Cardiac fibroblast (primary cell): Measurements from ENCODE around the gene TCF12.

Experiments
- DNase-seq, 2 donors: peaks; one replicate each; pipeline versions ENCODE4 v3.0.0 to v3.0.0-alpha.2; 2010; ENCODE audit warnings: low read depth in 2 of 2
- H3K4me3 ChIP-seq, 2 donors: replicated peaks in 1 of 2; 1 replicate in 1 of 2; 2 replicates in 1 of 2; pipeline ENCODE4 v1.5.1; 2011; ENCODE audit warnings: low read depth in 2 of 2, low read length in 2 of 2, mild to moderate bottlenecking in 2 of 2, moderate library complexity in 1 of 2
- CTCF ChIP-seq: IDR thresholded peaks from one replicate; pipeline ENCODE4 v1.5.1; 2011; ENCODE audit warnings: low read depth, mild to moderate bottlenecking, low read length, inconsistent platforms

TCF12 gene

GRCh38 chr15:57308170-57308545 is 389.7 kb downstream of the TCF12 start:
- no peak overlapping the region for H3K4me3 ChIP-seq
- DNase-seq: no peak
- no peak for TF ChIP-seq CTCF

- DNase-seq: no peak
- no peak overlapping the region for H3K4me3 ChIP-seq
Observed at GRCh38 chr15:57309856-57310760, 391.7 kb downstream of the TCF12 start.

GRCh38 chr15:57310876-57311275 is 392.4 kb downstream of the TCF12 start:
- no peak for TF ChIP-seq CTCF
- no peak for DNase-seq
- no peak overlapping the region for H3K4me3 ChIP-seq

More at GRCh38 chr15:57309856-57310760, 391.7 kb downstream of the TCF12 start:
- TF ChIP-seq CTCF: no peak

- DNase-seq: no peak
- no peak overlapping the region for H3K4me3 ChIP-seq
- no peak for TF ChIP-seq CTCF
Observed at GRCh38 chr15:57312006-57312317, 393.5 kb downstream of the TCF12 start.

- TF ChIP-seq CTCF: no peak
- H3K4me3 ChIP-seq: no peak overlapping the region
- no peak for DNase-seq
Observed at GRCh38 chr15:57312318-57313133, 394.1 kb downstream of the TCF12 start.

- DNase-seq: no peak
- no peak overlapping the region for H3K4me3 ChIP-seq
- TF ChIP-seq CTCF: no peak
Observed at GRCh38 chr15:57313134-57313483, 394.7 kb downstream of the TCF12 start.
